HEK293T (cell line): Measurements from ENCODE around the gene TPCN2.

Experiments
- ARNT ChIP-seq: fragments of 450-650 bp; IDR thresholded peaks from 2 replicates; pipeline ENCODE4 v1.6.1; 2017; ENCODE audit warnings: mild to moderate bottlenecking
- CTBP1 ChIP-seq: fragments of 450-650 bp; IDR thresholded peaks from 2 replicates; pipeline ENCODE4 v1.6.1; 2016; ENCODE audit warnings: borderline replicate concordance
- ELF4 ChIP-seq: fragments of 450-650 bp; IDR thresholded peaks from 2 replicates; pipeline ENCODE4 v1.6.1; 2017; ENCODE audit warnings: antibody characterized with exemption
- FOXK2 ChIP-seq: fragments of 450-650 bp; IDR thresholded peaks from 2 replicates; pipeline ENCODE4 v1.6.1; 2016; ENCODE audit warnings: mild to moderate bottlenecking
- L3MBTL2 ChIP-seq: fragments of 450-650 bp; conservative IDR thresholded peaks from 2 replicates; pipeline ENCODE4 v1.6.1; 2016; ENCODE audit warnings: mild to moderate bottlenecking
- SP1 ChIP-seq: fragments of 450-650 bp; IDR thresholded peaks from 2 replicates; pipeline ENCODE4 v1.6.1; 2017
- SUZ12 ChIP-seq: fragments of 450-650 bp; IDR thresholded peaks from 2 replicates; pipeline ENCODE4 v1.6.1; 2016; ENCODE audit warnings: mild to moderate bottlenecking
- TARDBP ChIP-seq: fragments of 450-650 bp; IDR thresholded peaks from 2 replicates; pipeline ENCODE4 v1.6.1; 2016

GRCh38 chr11:69134957-69135356, 86.2 kb downstream of the TPCN2 start:
- TF ChIP-seq ARNT (no peak), CTBP1 (no peak), SP1 (no peak), SUZ12 (no peak), L3MBTL2 (no peak), ELF4 (no peak), FOXK2 (no peak), TARDBP (no peak)
